SK-N-SH treated with all-trans-retinoic acid at 6 μM for 48 hours (cell line): ENCODE data around the gene CRAMP1.

Source experiments
- ARNTL ChIP-seq: fragments of 450-650 bp; formaldehyde crosslinking; IDR thresholded peaks from 2 replicates; pipeline ENCODE4 v1.5.0; 2020; ENCODE audit warnings: low read depth, mild to moderate bottlenecking, moderate library complexity, borderline replicate concordance
- ZFP30 ChIP-seq: fragments of 450-650 bp; formaldehyde crosslinking; IDR thresholded peaks from 2 replicates; pipeline ENCODE4 v1.5.0; 2022; ENCODE audit warnings: mild to moderate bottlenecking, moderate library complexity
- ZNF70 ChIP-seq: fragments of 450-650 bp; formaldehyde crosslinking; IDR thresholded peaks from 2 replicates; pipeline ENCODE4 v1.5.0; 2020; ENCODE audit warnings: mild to moderate bottlenecking, moderate library complexity
- TF ChIP-seq, protein P1 (sequence below): fragments of 250-450 bp; sonication (Bioruptor Pico); IDR thresholded peaks from 2 replicates; pipeline ENCODE4 v1.8.0; 2020; ENCODE audit warnings: mild to moderate bottlenecking, moderate library complexity, borderline replicate concordance

DNA sequence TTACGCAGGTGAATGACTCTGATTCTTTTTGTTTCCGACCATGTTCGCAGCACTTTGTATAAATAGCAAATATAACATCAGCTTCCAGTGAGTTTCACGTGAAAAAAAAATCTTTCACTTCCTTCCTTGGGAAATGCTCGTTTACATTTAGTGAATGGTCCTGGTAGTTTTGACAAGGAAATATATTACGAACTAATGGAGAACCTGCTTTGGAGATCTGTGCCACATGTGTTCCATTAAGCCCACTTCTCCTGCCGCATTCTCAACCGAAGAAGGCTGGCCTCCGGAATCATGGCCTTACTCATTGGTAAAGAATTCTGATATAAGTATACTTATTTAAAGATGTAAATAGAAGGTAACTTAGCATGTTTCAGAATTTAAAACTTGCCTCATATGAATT, 3.6 kb downstream of the CRAMP1 start:
- TF ChIP-seq ZFP30 = no peak
- TF ChIP-seq ZNF70 (CRISPR knock-in tag) = no peak
- TF ChIP-seq ARNTL (CRISPR knock-in tag) = no peak
- TF ChIP-seq, protein P1, sequence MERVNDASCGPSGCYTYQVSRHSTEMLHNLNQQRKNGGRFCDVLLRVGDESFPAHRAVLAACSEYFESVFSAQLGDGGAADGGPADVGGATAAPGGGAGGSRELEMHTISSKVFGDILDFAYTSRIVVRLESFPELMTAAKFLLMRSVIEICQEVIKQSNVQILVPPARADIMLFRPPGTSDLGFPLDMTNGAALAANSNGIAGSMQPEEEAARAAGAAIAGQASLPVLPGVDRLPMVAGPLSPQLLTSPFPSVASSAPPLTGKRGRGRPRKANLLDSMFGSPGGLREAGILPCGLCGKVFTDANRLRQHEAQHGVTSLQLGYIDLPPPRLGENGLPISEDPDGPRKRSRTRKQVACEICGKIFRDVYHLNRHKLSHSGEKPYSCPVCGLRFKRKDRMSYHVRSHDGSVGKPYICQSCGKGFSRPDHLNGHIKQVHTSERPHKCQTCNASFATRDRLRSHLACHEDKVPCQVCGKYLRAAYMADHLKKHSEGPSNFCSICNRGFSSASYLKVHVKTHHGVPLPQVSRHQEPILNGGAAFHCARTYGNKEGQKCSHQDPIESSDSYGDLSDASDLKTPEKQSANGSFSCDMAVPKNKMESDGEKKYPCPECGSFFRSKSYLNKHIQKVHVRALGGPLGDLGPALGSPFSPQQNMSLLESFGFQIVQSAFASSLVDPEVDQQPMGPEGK = no peak
